CD14-positive monocyte (primary cell): ENCODE data around the gene SETD5. TPM values are rescaled to one million over a fixed set of nuclear protein-coding genes. Genes with fewer than 3 reads are reported as not detected.

Source experiments
- DNase-seq, 3 donors: peaks; one replicate each; pipeline ENCODE4 v3.0.0-alpha.2; 2011 to 2022
- H2AFZ ChIP-seq: 2 replicates; pipeline ENCODE4 v1.6.0; 2012; ENCODE audit warnings: mild to moderate bottlenecking, low read depth, low read length, inconsistent platforms; ENCODE audit not compliant: insufficient read depth, poor library complexity, severe bottlenecking
- H3K27ac ChIP-seq, 2 donors: 1 replicate in 1 of 2; 2 replicates in 1 of 2; pipeline ENCODE4 v1.5.1; 2012 to 2013; ENCODE audit warnings: low read length in 2 of 2, control low read depth in 1 of 2, inconsistent platforms in 1 of 2, low read depth in 1 of 2, mild to moderate bottlenecking in 1 of 2
- H3K27me3 ChIP-seq, 2 donors: one replicate each; pipeline versions ENCODE4 v1.6.0 to v1.6.1; 2011 to 2013; ENCODE audit warnings: low read length in 2 of 2; ENCODE audit not compliant: control insufficient read depth in 2 of 2, insufficient read depth in 2 of 2
- H3K36me3 ChIP-seq, 2 donors: replicated peaks in 1 of 2; 1 replicate in 1 of 2; 2 replicates in 1 of 2; pipeline versions ENCODE4 v1.5.1 to v1.6.1; 2012 to 2013; ENCODE audit warnings: low read length in 2 of 2, control low read depth in 1 of 2, inconsistent platforms in 1 of 2, mild to moderate bottlenecking in 1 of 2; ENCODE audit not compliant: insufficient read depth in 2 of 2, control insufficient read depth in 1 of 2
- H3K4me1 ChIP-seq, 2 donors: 1 replicate in 1 of 2; 2 replicates in 1 of 2; pipeline versions ENCODE4 v1.5.1 to v1.6.1; 2012 to 2013; ENCODE audit warnings: low read length in 2 of 2, control low read depth in 1 of 2, inconsistent platforms in 1 of 2, mild to moderate bottlenecking in 1 of 2, moderate library complexity in 1 of 2; ENCODE audit not compliant: insufficient read depth in 2 of 2, control insufficient read depth in 1 of 2
- H3K4me2 ChIP-seq: replicated peaks from 2 replicates; pipeline ENCODE3; 2012; ENCODE audit warnings: low read length, moderate library complexity, mild to moderate bottlenecking; ENCODE audit not compliant: poor library complexity, severe bottlenecking; ENCODE audit errors: extremely low read depth
- H3K4me3 ChIP-seq, 3 experiments: fragments of 200-600 bp in 1 of 3; sonication (generic) in 1 of 3; replicated peaks in 1 of 3; 1 replicate in 2 of 3; 2 replicates in 1 of 3; pipeline ENCODE4 v1.5.1; 2011 to 2013; ENCODE audit warnings: low read length in 3 of 3, mild to moderate bottlenecking in 3 of 3, control low read depth in 2 of 3, low read depth in 2 of 3, inconsistent platforms in 1 of 3, moderate library complexity in 1 of 3
- H3K79me2 ChIP-seq: 2 replicates; pipeline ENCODE4 v1.6.0; 2012; ENCODE audit warnings: mild to moderate bottlenecking, control low read depth, inconsistent platforms, low read length, moderate library complexity; ENCODE audit not compliant: insufficient read depth
- H3K9ac ChIP-seq: 2 replicates; pipeline ENCODE4 v1.6.0; 2017; ENCODE audit warnings: low read length, mild to moderate bottlenecking; ENCODE audit not compliant: insufficient read depth, poor library complexity, severe bottlenecking
- H3K9me3 ChIP-seq, 2 donors: replicated peaks in 1 of 2; 1 replicate in 1 of 2; 2 replicates in 1 of 2; pipeline versions ENCODE4 v1.5.1 to v1.6.1; 2012 to 2013; ENCODE audit warnings: low read length in 2 of 2, control low read depth in 1 of 2; ENCODE audit not compliant: control insufficient read depth in 1 of 2, insufficient read depth in 1 of 2
- H4K20me1 ChIP-seq: 2 replicates; pipeline ENCODE4 v1.6.0; 2012; ENCODE audit warnings: mild to moderate bottlenecking, low read length, control low read depth, moderate library complexity; ENCODE audit not compliant: insufficient read depth
- H3K27ac Mint-ChIP-seq, 7 donors: one replicate each; pipeline ENCODE4 v1.8.0; 2020; ENCODE audit warnings: mild to moderate bottlenecking in 7 of 7, mixed read lengths in 7 of 7, moderate library complexity in 6 of 7, inconsistent platforms in 2 of 7
- H3K27me3 Mint-ChIP-seq, 3 donors: one replicate each; pipeline ENCODE4 v1.8.0; 2021 to 2022; ENCODE audit warnings: low read depth in 3 of 3, mild to moderate bottlenecking in 3 of 3, mixed read lengths in 3 of 3, moderate library complexity in 3 of 3, inconsistent platforms in 1 of 3
- H3K36me3 Mint-ChIP-seq, 2 donors: one replicate each; pipeline ENCODE4 v1.8.0; 2020; ENCODE audit warnings: mixed read lengths in 2 of 2, inconsistent platforms in 1 of 2, mild to moderate bottlenecking in 1 of 2
- H3K4me1 Mint-ChIP-seq: one replicate; pipeline ENCODE4 v1.8.0; 2020; ENCODE audit warnings: mild to moderate bottlenecking, mixed read lengths
- H3K4me3 Mint-ChIP-seq, 2 donors: one replicate each; pipeline ENCODE4 v1.8.0; 2020; ENCODE audit warnings: mild to moderate bottlenecking in 2 of 2, mixed read lengths in 2 of 2, moderate library complexity in 1 of 2
- H3K9me3 Mint-ChIP-seq, 7 donors: one replicate each; pipeline ENCODE4 v1.8.0; 2020 to 2022; ENCODE audit warnings: mixed read lengths in 7 of 7, mild to moderate bottlenecking in 6 of 7, moderate library complexity in 6 of 7, inconsistent platforms in 2 of 7
- CTCF ChIP-seq: fragments of 200-600 bp; IDR thresholded peaks from one replicate; pipeline ENCODE4 v1.8.0; 2022; ENCODE audit warnings: antibody characterized with exemption, mild to moderate bottlenecking
- WGBS: methylation state at CpG from one replicate; pipeline ENCODE4 v1.1.5; 2013; ENCODE audit warnings: missing lambda C conversion rate; ENCODE audit not compliant: insufficient coverage; 5-methylcytosine and 5-hydroxymethylcytosine counted together
- intact Hi-C, 2 donors: fragments of 100-400 bp; cut with micrococcal nuclease; formaldehyde crosslinking; loops; one replicate each; pipeline versions ENCODE4 v1.15.0 to v1.15.1; 2023
- polyA minus RNA-seq: library from RNA; depleted of rRNA, polyadenylated mRNA; stranded (reverse); fragments of >200 nt; gene quantifications from 2 replicates; pipeline ENCODE4 v1.2.3, GENCODE V29; 2012
- polyA plus RNA-seq, 3 donors: library from polyadenylated mRNA; depleted of rRNA in 1 of 3; unstranded in 2 of 3; stranded (reverse) in 1 of 3; fragments of 300-500 nt in 2 of 3; fragments of >200 nt in 1 of 3; fragmentation: Illumina TruSeq in 2 of 3; gene quantifications; 1 replicate in 2 of 3; 2 replicates in 1 of 3; pipeline ENCODE4 v1.2.3, GENCODE V29; 2012 to 2021
- total RNA-seq, 12 experiments: library from RNA in 1 of 12; stranded (reverse) in 1 of 12; fragments of 120-200 nt in 1 of 12; gene quantifications; one replicate each; pipeline ENCODE4 v1.2.4 and lab custom pipeline; 2013 to 2026; ENCODE audit warnings: mixed read lengths in 6 of 12, inconsistent platforms in 1 of 12

Gene SETD5
- total RNA-seq (2013), result 26.7 TPM
- polyA plus RNA-seq, result 10 to 100 TPM in 2 of 3 donors, 1 to 10 TPM in 1; 4.1 to 51.5 (median 13.7) TPM
- 30.8 and 36.4 TPM in 2 replicates for polyA minus RNA-seq
- total RNA-seq (lab: John Stamatoyannopoulos, UW), result 88.7 to 287 (median 150) reads per million in 11 experiments

GRCh38 chr3:9397332-9397905 lies at the start of gene SETD5:
Gene SETD5, plus strand, starts transcription at chr3:9397615. Its CDS starts 31,324 bp downstream, at chr3:9428939.
- intact Hi-C loops, result loop anchor here (2.0 to 5.0 kb wide), 4 partner anchors 25 to 395 kb away; partner anchors contain the start of genes THUMPD3 (in 2 of the 2), ARPC4 (in 1 of the 2), BRPF1 (in 1 of the 2) and TADA3 (in 1 of the 2)
- peak within 1 kb of the TSS; percentile 64 for H2AFZ ChIP-seq
- no peak for TF ChIP-seq CTCF

GRCh38 chr3:9347887-9348286 lies 49.5 kb upstream of the SETD5 start:
- Histone ChIP-seq H3K4me2 (no peak overlapping the region), H3K36me3 (no peaks in the 10 kb centered on the region), H3K27me3 (no peaks in the 10 kb centered on the region), H2AFZ (no peak overlapping the region), H3K9ac (no peak overlapping the region), H3K4me1 (no peaks in the 10 kb centered on the region), H3K79me2 (no peaks in the 10 kb centered on the region), H4K20me1 (no peaks in the 10 kb centered on the region), H3K4me3 (no peak overlapping the region), H3K9me3 (no peaks in the 10 kb centered on the region), H3K27ac (no peak overlapping the region)
- DNase-seq, result no peak
- Mint-ChIP-seq H3K4me1 (peaks cover 4% of the 10 kb centered on the region), H3K4me3 (peak overlapping the region in 1 of 2 donors; percentile 12), H3K9me3 (no peaks in the 10 kb centered on the region), H3K27me3 (peaks cover 0 to 3% (median 2%) of the 10 kb centered on the region in 3 donors), H3K36me3 (no peaks in the 10 kb centered on the region), H3K27ac (peak overlapping the region in 1 of 7 donors; percentile 52)
- intact Hi-C loops, result no loop called here
- WGBS, result no CpG with 5 or more reads among the region's 2 CpGs
- no peak for TF ChIP-seq CTCF

More at GRCh38 chr3:9397332-9397905, at the start of gene SETD5:
- Histone ChIP-seq H3K9me3 (no peaks in the 10 kb centered on the region), H3K27ac (peak within 1 kb of the TSS; percentile 99), H3K36me3 (peaks cover 4 to 30% of the 10 kb centered on the region in 2 donors), H3K4me2 (peak within 1 kb of the TSS; percentile 91), H3K27me3 (no peaks in the 10 kb centered on the region), H3K4me1 (peaks cover 27 to 62% of the 10 kb centered on the region in 2 donors), H4K20me1 (peaks cover 64% of the 10 kb centered on the region), H3K79me2 (peaks cover 87% of the 10 kb centered on the region), H3K4me3 (peak within 1 kb of the TSS; percentile 63 to 92 (median 85)), H3K9ac (peak within 1 kb of the TSS; percentile 94)
- Mint-ChIP-seq H3K36me3 (peaks cover 16 to 20% of the 10 kb centered on the region in 2 donors), H3K27me3 (peaks cover 0 to 1% (median 0%) of the 10 kb centered on the region in 3 donors), H3K27ac (peak within 1 kb of the TSS; percentile 98 to 100 (median 99)), H3K4me3 (peak within 1 kb of the TSS; percentile 94 to 99), H3K4me1 (peaks cover 58% of the 10 kb centered on the region), H3K9me3 (peaks cover 0 to 2% (median 0%) of the 10 kb centered on the region in 7 donors)
- under 1% methylated on average over 59 of the region's 63 CpGs for WGBS
- peak; percentile 97 to 98 (median 97) for DNase-seq
